Astrocyte (in vitro differentiated cells and primary cell): Measurements from ENCODE around the gene TNRC18.
A peak's percentile ranks its signal among the peaks of the same experiment; 100 is the strongest.

ENCODE experiments used
- CTCF ChIP-seq: IDR thresholded peaks from 2 replicates; pipeline ENCODE4 v1.5.1; 2011; ENCODE audit warnings: low read depth, mild to moderate bottlenecking, inconsistent platforms, low read length, moderate library complexity; ENCODE audit not compliant: insufficient read depth
- EZH2 ChIP-seq: IDR thresholded peaks from 2 replicates; pipeline ENCODE4 v1.6.1; 2012; ENCODE audit warnings: mild to moderate bottlenecking, low read length, inconsistent platforms; ENCODE audit not compliant: insufficient read depth

- peak; percentile 31 for TF ChIP-seq EZH2
- TF ChIP-seq CTCF = no peak
These were observed 140.0 kb downstream of the TNRC18 start for GRCh38 chr7:5283421-5284303.
